Brain pericyte (primary cell): ENCODE results near the gene ZNF81.
"Not testable (repeated sequence)": the region's sequence is repeated elsewhere in the genome, so short reads cannot be mapped to it uniquely, and the experiment has no call there.

Experiments
- DNase-seq: peaks from one replicate; pipeline ENCODE4 v3.0.0-alpha.2; 2012; ENCODE audit warnings: low read depth, low spot score

The ZNF81 gene

GRCh38 chrX:47933946-47934345 lies 97.2 kb downstream of the ZNF81 start:
- no peak for DNase-seq

- DNase-seq, result no peak
Measured at GRCh38 chrX:47936224-47936939, 99.7 kb downstream of the ZNF81 start.

GRCh38 chrX:47936940-47937317 lies 100.2 kb downstream of the ZNF81 start:
- DNase-seq, result no peak

- DNase-seq, result no peak
Measured at GRCh38 chrX:47940448-47940847, 103.7 kb downstream of the ZNF81 start.

GRCh38 chrX:47941423-47941822 lies 104.7 kb downstream of the ZNF81 start:
- DNase-seq, result no peak

GRCh38 chrX:47955295-47955694 lies 118.6 kb downstream of the ZNF81 start:
- DNase-seq, result not testable (repeated sequence)

- DNase-seq, result no peak
Measured at GRCh38 chrX:47956016-47956415, 119.3 kb downstream of the ZNF81 start.

- not testable (repeated sequence) for DNase-seq
Measured at GRCh38 chrX:47958206-47958605, 121.5 kb downstream of the ZNF81 start.

GRCh38 chrX:47958761-47959342 lies 122.2 kb downstream of the ZNF81 start:
- no peak for DNase-seq

- no peak for DNase-seq
Measured at GRCh38 chrX:47960406-47960805, 123.7 kb downstream of the ZNF81 start.

- DNase-seq, result not testable (repeated sequence)
Measured at GRCh38 chrX:47961830-47962229, 125.1 kb downstream of the ZNF81 start.

- not testable (repeated sequence) for DNase-seq
Measured at GRCh38 chrX:47965526-47965925, 128.8 kb downstream of the ZNF81 start.
